ENCODE data around the gene CHID1.

The CHID1 gene

GRCh38 chr11:910589-911030 lies at the start of gene CHID1:
CHID1 (minus strand) TSS chr11:910810; CDS start chr11:904816, 5,994 bp downstream.
- DNase-seq = peak; percentile 88 to 91

- no peak for DNase-seq
Measured at GRCh38 chr11:959608-960007, 49.0 kb upstream of the CHID1 start.

- DNase-seq = no peak
Measured at GRCh38 chr11:959027-959426, 48.4 kb upstream of the CHID1 start.

- no peak for DNase-seq
Measured at GRCh38 chr11:958101-958500, 47.5 kb upstream of the CHID1 start.

- no peak for DNase-seq
Measured at GRCh38 chr11:957212-957920, 46.8 kb upstream of the CHID1 start.

- DNase-seq = no peak
Measured at GRCh38 chr11:955154-956063, 44.8 kb upstream of the CHID1 start.

GRCh38 chr11:954392-955153 lies 44.0 kb upstream of the CHID1 start:
- DNase-seq = no peak

GRCh38 chr11:953512-953911 lies 42.9 kb upstream of the CHID1 start:
- DNase-seq = no peak

- DNase-seq = no peak
Measured at GRCh38 chr11:952406-953385, 42.1 kb upstream of the CHID1 start.

GRCh38 chr11:951507-951906 lies 40.9 kb upstream of the CHID1 start:
- no peak for DNase-seq

- DNase-seq = no peak
Measured at GRCh38 chr11:947744-948143, 37.1 kb upstream of the CHID1 start.

GRCh38 chr11:945986-946385 lies 35.4 kb upstream of the CHID1 start:
- no peak for DNase-seq

GRCh38 chr11:944711-945470 lies 34.3 kb upstream of the CHID1 start:
- no peak for DNase-seq

GRCh38 chr11:942823-943222 lies 32.2 kb upstream of the CHID1 start:
- DNase-seq = no peak

- DNase-seq = no peak
Measured at GRCh38 chr11:940496-941135, 30.0 kb upstream of the CHID1 start.

- DNase-seq = no peak
Measured at GRCh38 chr11:937841-938261, 27.2 kb upstream of the CHID1 start.

- no peak for DNase-seq
Measured at GRCh38 chr11:936199-936598, 25.6 kb upstream of the CHID1 start.

GRCh38 chr11:934527-934926 lies 23.9 kb upstream of the CHID1 start:
- DNase-seq = no peak

- no peak for DNase-seq
Measured at GRCh38 chr11:933936-934335, 23.3 kb upstream of the CHID1 start.

GRCh38 chr11:933142-933851 lies 22.7 kb upstream of the CHID1 start:
- DNase-seq = no peak
